Fibroblast of lung (primary cell): ENCODE results near the gene SLC35B1.

Experiments used
- CTCF ChIP-seq, 2 donors: IDR thresholded peaks in 1 of 2; conservative IDR thresholded peaks in 1 of 2; 1 replicate in 1 of 2; 2 replicates in 1 of 2; pipeline ENCODE4 v1.5.1; 2011 to 2012; ENCODE audit warnings: low read length in 2 of 2, control low read depth in 1 of 2, inconsistent platforms in 1 of 2, low read depth in 1 of 2, mild to moderate bottlenecking in 1 of 2
- EZH2 ChIP-seq: IDR thresholded peaks from 2 replicates; pipeline ENCODE4 v1.5.1; 2012; ENCODE audit warnings: low read length, control low read depth, mild to moderate bottlenecking; ENCODE audit errors: missing control alignments

GRCh38 chr17:49698005-49698404 lies 9.8 kb downstream of the SLC35B1 start:
- TF ChIP-seq CTCF (conservative IDR thresholded peaks at IDR 0.05 in 1 of 2, IDR thresholded peaks at IDR 0.05 in 1 of 2; ENCODE audit: low read depth in 1 of 2, low read length in 2 of 2) (no peak), EZH2 (no peak)
